M059J (cell line): ENCODE measurements around the gene TOP1. TPM values are rescaled to one million over a fixed set of nuclear protein-coding genes. Genes with fewer than 3 reads are reported as not detected.
"Not testable (repeated sequence)": the region's sequence is repeated elsewhere in the genome, so short reads cannot be mapped to it uniquely, and the experiment has no call there.

Source experiments
- DNase-seq: peaks from one replicate; pipeline ENCODE4 v3.0.0-alpha.2; 2012; ENCODE audit warnings: low read depth
- total RNA-seq: library from RNA; depleted of rRNA; stranded (reverse); fragments of >200 nt; shearing (Covaris generic); gene quantifications from 2 replicates; pipeline ENCODE4 v1.2.3, GENCODE V29; 2014

The TOP1 gene
- total RNA-seq, 1 experiment from 2014 or later, result 49.9 TPM

GRCh38 chr20:41003936-41004294 lies 24.7 kb upstream of the TOP1 start:
- not testable (repeated sequence) for DNase-seq

GRCh38 chr20:41004531-41005360 lies 23.9 kb upstream of the TOP1 start:
- peak; percentile 61 for DNase-seq

- peak; percentile 100 for DNase-seq
Measured at GRCh38 chr20:41005361-41005729, 23.3 kb upstream of the TOP1 start.

- DNase-seq, result no peak
Measured at GRCh38 chr20:41006126-41006935, 22.3 kb upstream of the TOP1 start.

GRCh38 chr20:41006936-41007474 lies 21.6 kb upstream of the TOP1 start:
- peak; percentile 32 for DNase-seq

- DNase-seq, result no peak
Measured at GRCh38 chr20:41007481-41007880, 21.1 kb upstream of the TOP1 start.

GRCh38 chr20:41009946-41010345 lies 18.7 kb upstream of the TOP1 start:
- no peak for DNase-seq

GRCh38 chr20:41011551-41012067 lies 17.0 kb upstream of the TOP1 start:
- DNase-seq, result no peak

GRCh38 chr20:41014561-41015088 lies 14.0 kb upstream of the TOP1 start:
- no peak for DNase-seq

- no peak for DNase-seq
Measured at GRCh38 chr20:41017448-41018042, 11.1 kb upstream of the TOP1 start.

GRCh38 chr20:41018153-41018552 lies 10.5 kb upstream of the TOP1 start:
- no peak for DNase-seq

GRCh38 chr20:41023549-41023948 lies 5.1 kb upstream of the TOP1 start:
- no peak for DNase-seq

- no peak for DNase-seq
Measured at GRCh38 chr20:41027366-41027765, 1.3 kb upstream of the TOP1 start.

GRCh38 chr20:41027872-41028358 lies 707 bp upstream of the TOP1 start:
- no peak for DNase-seq

GRCh38 chr20:41029150-41029901 lies 704 bp downstream of the TOP1 start:
- peak; percentile 36 for DNase-seq

- DNase-seq, result no peak
Measured at GRCh38 chr20:41030061-41030460, 1.4 kb downstream of the TOP1 start.

GRCh38 chr20:41030531-41031242 lies 2.1 kb downstream of the TOP1 start:
- peak; percentile 59 for DNase-seq

- DNase-seq, result no peak
Measured at GRCh38 chr20:41031243-41031619, 2.6 kb downstream of the TOP1 start.

- DNase-seq, result no peak
Measured at GRCh38 chr20:41032271-41032670, 3.6 kb downstream of the TOP1 start.

GRCh38 chr20:41034239-41034638 lies 5.6 kb downstream of the TOP1 start:
- DNase-seq, result no peak
